ENCODE data around the gene PSMD11.

PSMD11 gene

GRCh38 chr17:32471652-32472051 lies 27.3 kb downstream of the PSMD11 start (continued):
- TF ChIP-seq ZNF70 (CRISPR knock-in tag; IDR thresholded peaks at IDR 0.05), result no peak

GRCh38 chr17:32475258-32475657 lies 30.9 kb downstream of the PSMD11 start:
- ATAC-seq, result no peak

GRCh38 chr17:32477220-32477619 lies 32.9 kb downstream of the PSMD11 start:
- TF ChIP-seq ZFP30 (CRISPR knock-in tag; IDR thresholded peaks at IDR 0.05) (no peak), PATZ1 (CRISPR knock-in tag; IDR thresholded peaks at IDR 0.05; ENCODE audit: borderline replicate concordance) (no peak), CSRNP3 (CRISPR knock-in tag; IDR thresholded peaks at IDR 0.05) (no peak), ZNF565 (CRISPR knock-in tag; conservative IDR thresholded peaks at IDR 0.05; ENCODE audit: low read depth) (no peak)
- no peak for ATAC-seq

More at GRCh38 chr17:32475258-32475657, 30.9 kb downstream of the PSMD11 start:
- TF ChIP-seq RARB (CRISPR knock-in tag; IDR thresholded peaks at IDR 0.05) (no peak), GLIS3 (CRISPR knock-in tag; IDR thresholded peaks at IDR 0.05) (no peak), PATZ1 (CRISPR knock-in tag; IDR thresholded peaks at IDR 0.05; ENCODE audit: borderline replicate concordance) (no peak), ISL1 (CRISPR knock-in tag; IDR thresholded peaks at IDR 0.05) (no peak)

GRCh38 chr17:32479074-32479617 lies 34.8 kb downstream of the PSMD11 start:
- no peak for TF ChIP-seq TSHZ2 (CRISPR knock-in tag; IDR thresholded peaks at IDR 0.05)
- no peak for TF ChIP-seq ISL1 (CRISPR knock-in tag; IDR thresholded peaks at IDR 0.05)
- no peak for TF ChIP-seq ZFP3 (CRISPR knock-in tag; IDR thresholded peaks at IDR 0.05)
- TF ChIP-seq ZNF8 (CRISPR knock-in tag; IDR thresholded peaks at IDR 0.05), result no peak
- TF ChIP-seq CSDC2 (CRISPR knock-in tag; IDR thresholded peaks at IDR 0.05), result no peak
- no peak for TF ChIP-seq SNAI2 (CRISPR knock-in tag; IDR thresholded peaks at IDR 0.05)
- TF ChIP-seq TCF4 (CRISPR knock-in tag; IDR thresholded peaks at IDR 0.05; ENCODE audit: borderline replicate concordance), result no peak
- no peak for TF ChIP-seq TOX (CRISPR knock-in tag; IDR thresholded peaks at IDR 0.05; ENCODE audit: borderline replicate concordance)
- no peak for TF ChIP-seq RARB (CRISPR knock-in tag; IDR thresholded peaks at IDR 0.05)
- no peak for TF ChIP-seq ZFP30 (CRISPR knock-in tag; IDR thresholded peaks at IDR 0.05)
- ATAC-seq, result no peak

GRCh38 chr17:32481193-32481592 lies 36.9 kb downstream of the PSMD11 start:
- TF ChIP-seq ESRRG (CRISPR knock-in tag; IDR thresholded peaks at IDR 0.05), result no peak
- no peak for TF ChIP-seq ZFP30 (CRISPR knock-in tag; IDR thresholded peaks at IDR 0.05)
- TF ChIP-seq OSR1 (CRISPR knock-in tag; IDR thresholded peaks at IDR 0.05), result no peak
- no peak for TF ChIP-seq PPARA (CRISPR knock-in tag; IDR thresholded peaks at IDR 0.05; ENCODE audit: borderline replicate concordance)
- TF ChIP-seq CSDC2 (CRISPR knock-in tag; IDR thresholded peaks at IDR 0.05), result no peak
- TF ChIP-seq ARNTL (CRISPR knock-in tag; IDR thresholded peaks at IDR 0.05; ENCODE audit: borderline replicate concordance, low read depth), result no peak
- no peak for TF ChIP-seq TOX (CRISPR knock-in tag; IDR thresholded peaks at IDR 0.05; ENCODE audit: borderline replicate concordance)
- TF ChIP-seq CREB5 (CRISPR knock-in tag; IDR thresholded peaks at IDR 0.05; ENCODE audit: low read depth), result no peak
- TF ChIP-seq TSHZ2 (CRISPR knock-in tag; IDR thresholded peaks at IDR 0.05), result no peak
- no peak for TF ChIP-seq TCF4 (CRISPR knock-in tag; IDR thresholded peaks at IDR 0.05; ENCODE audit: borderline replicate concordance)
- ATAC-seq, result no peak
